Measurements from ENCODE around the gene CROCC2.
A peak's percentile ranks its signal among the peaks of the same experiment; 100 is the strongest.

CROCC2 gene

DNA sequence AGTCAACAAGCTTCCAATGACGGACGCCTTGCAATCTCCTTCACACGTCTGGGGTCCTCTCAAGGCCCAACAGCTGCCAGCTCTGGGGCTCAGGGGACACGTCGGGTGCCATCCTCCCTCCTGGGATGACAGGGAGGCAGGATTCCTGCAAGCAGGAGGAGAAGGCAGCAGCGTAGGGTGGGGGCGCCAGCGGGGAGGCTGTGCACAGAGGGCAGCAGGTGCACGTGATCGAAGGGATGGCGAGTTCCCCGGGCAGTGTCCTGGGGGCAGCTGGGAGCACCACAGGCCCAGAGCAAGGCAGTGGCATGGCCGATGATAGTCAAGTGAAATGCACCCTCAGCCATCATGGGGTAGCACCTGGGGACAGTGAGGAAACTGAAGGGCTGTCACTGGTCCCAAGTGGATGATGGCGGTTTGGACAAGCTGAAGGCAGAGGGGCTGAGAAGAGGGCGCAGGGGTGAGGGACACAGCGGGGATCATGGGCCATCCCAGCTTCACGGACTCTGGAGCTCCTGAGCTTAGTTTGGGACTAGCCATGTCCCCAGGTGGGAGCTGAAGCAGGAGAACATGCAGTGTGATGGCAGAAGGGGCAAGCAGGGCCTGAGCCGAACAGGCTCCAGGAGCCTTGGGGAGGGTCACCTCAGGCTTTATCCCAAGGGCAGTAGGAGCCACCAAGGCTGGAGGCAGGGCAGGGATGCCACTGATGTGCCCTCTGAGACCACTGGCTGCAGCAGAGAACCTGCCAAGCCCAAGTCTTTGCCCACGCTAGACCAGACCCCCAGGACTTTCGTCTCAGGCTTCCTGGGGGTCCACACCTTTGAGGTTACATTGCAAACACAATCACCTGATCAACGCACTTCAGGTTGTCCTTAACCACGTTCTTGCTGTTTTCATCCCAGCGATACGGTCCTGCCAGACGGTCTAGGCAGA is 76.0 kb downstream of the CROCC2 start:
- Histone ChIP-seq H3K27ac (ENCODE audit: low read depth, low read length) (no peak overlapping the region), H3K4me3 (ENCODE audit: low read length) (no peak overlapping the region), H3K36me3 (ENCODE audit: control insufficient read depth, low read length) (no peaks in the 10 kb centered on the region), H3K4me2 (ENCODE audit: low read length) (no peak overlapping the region), H4K20me1 (ENCODE audit: control insufficient read depth, insufficient read depth, low read depth, low read length) (no peaks in the 10 kb centered on the region), H3K79me2 (ENCODE audit: control insufficient read depth, low read length) (no peaks in the 10 kb centered on the region), H3F3A (ENCODE audit: control insufficient read depth, insufficient read depth) (no peaks in the 10 kb centered on the region), H3K9me2 (replicated peaks; ENCODE audit: control insufficient read depth, low read length) (no peaks in the 10 kb centered on the region), H3K9me3 (ENCODE audit: control insufficient read depth, insufficient read depth, low read length) (no peaks in the 10 kb centered on the region), H3K4me1 (ENCODE audit: control insufficient read depth, low read length) (peaks cover 5% of the 10 kb centered on the region), H3K27me3 (ENCODE audit: control insufficient read depth, low read length) (peaks cover 8% of the 10 kb centered on the region)
- TF ChIP-seq EZH2phosphoT487 (IDR thresholded peaks at IDR 0.05; ENCODE audit: borderline replicate concordance, low read length) (no peak), CTCF (IDR thresholded peaks at IDR 0.05; ENCODE audit: low read depth, low read length, poor library complexity, severe bottlenecking) (no peak)

DNA sequence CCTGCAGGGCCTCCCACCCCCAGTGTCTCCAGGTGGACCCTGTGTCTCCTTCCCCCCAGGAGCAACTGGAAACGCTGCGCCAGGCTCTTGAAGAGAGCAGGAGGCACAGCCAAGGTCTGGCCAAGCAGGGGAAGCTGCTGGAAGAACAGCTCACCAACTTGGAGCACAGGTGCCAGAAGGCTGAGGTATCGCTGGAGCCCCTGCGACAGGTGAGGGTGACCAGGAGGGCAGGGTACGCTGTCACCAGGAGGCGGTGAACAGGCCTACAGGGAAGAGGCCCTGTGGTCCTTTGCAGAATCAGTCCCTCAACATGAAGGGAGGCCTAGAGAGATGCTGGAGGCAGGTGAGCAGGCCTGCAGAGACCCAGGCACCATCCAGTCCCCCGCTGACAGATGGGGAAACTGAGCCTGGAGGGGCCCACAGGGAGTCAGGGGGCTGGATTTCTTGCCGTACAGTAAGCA is 76.7 kb downstream of the CROCC2 start:
- Histone ChIP-seq H3K27me3 (ENCODE audit: control insufficient read depth, low read length) (peaks cover 8% of the 10 kb centered on the region), H3K9me2 (replicated peaks; ENCODE audit: control insufficient read depth, low read length) (no peaks in the 10 kb centered on the region), H3K4me1 (ENCODE audit: control insufficient read depth, low read length) (peaks cover 12% of the 10 kb centered on the region), H3K9me3 (ENCODE audit: control insufficient read depth, insufficient read depth, low read length) (no peaks in the 10 kb centered on the region), H3K79me2 (ENCODE audit: control insufficient read depth, low read length) (no peaks in the 10 kb centered on the region), H3K4me2 (ENCODE audit: low read length) (no peak overlapping the region), H4K20me1 (ENCODE audit: control insufficient read depth, insufficient read depth, low read depth, low read length) (no peaks in the 10 kb centered on the region), H3K27ac (ENCODE audit: low read depth, low read length) (no peak overlapping the region), H3F3A (ENCODE audit: control insufficient read depth, insufficient read depth) (no peaks in the 10 kb centered on the region), H3K4me3 (ENCODE audit: low read length) (no peak overlapping the region), H3K36me3 (ENCODE audit: control insufficient read depth, low read length) (no peaks in the 10 kb centered on the region)
- TF ChIP-seq EZH2phosphoT487 (IDR thresholded peaks at IDR 0.05; ENCODE audit: borderline replicate concordance, low read length) = no peak
- no peak for TF ChIP-seq CTCF (IDR thresholded peaks at IDR 0.05; ENCODE audit: low read depth, low read length, poor library complexity, severe bottlenecking)

DNA sequence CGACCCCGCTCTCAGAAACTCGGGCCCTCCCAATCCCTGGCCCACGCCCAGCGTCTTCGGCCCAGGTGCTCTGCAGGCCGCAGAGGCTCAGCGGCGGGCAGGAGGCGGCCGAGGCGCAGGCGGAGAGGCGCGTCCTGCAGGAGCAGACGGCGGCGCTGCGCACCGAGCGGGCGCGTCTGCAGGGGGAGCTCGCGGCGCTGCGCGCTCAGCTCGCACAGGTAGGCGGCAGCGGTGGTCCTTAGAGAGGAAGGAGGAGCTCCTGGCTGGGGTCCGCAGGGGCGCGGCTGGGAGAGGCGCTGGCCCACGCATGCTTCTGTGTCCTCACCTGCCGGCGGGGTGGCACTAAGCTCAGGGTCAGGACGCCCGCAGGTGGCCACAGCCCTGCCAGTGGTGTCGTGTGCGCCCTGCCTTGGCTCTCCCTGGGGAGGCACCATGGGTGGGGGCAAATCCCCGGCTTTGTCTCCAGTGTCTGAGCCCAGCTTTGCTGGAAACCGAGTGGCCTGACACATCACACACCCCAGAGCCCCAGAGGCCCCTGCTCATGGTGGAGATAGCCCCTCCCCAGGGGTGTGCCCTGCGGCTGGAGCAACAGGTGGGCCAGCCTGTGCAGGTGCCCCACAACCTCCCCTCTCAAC is 77.3 kb downstream of the CROCC2 start:
- no peaks in the 10 kb centered on the region for H3K9me2 ChIP-seq (replicated peaks; ENCODE audit: control insufficient read depth, low read length)
- peaks cover 8% of the 10 kb centered on the region for H3K27me3 ChIP-seq (ENCODE audit: control insufficient read depth, low read length)
- H3K4me2 ChIP-seq (ENCODE audit: low read length) = 0 out of 2 replicates have a peak overlapping the region, but pooled peaks have one; percentile 16
- TF ChIP-seq CTCF (IDR thresholded peaks at IDR 0.05; ENCODE audit: low read depth, low read length, poor library complexity, severe bottlenecking) = peak; percentile 75
- no peak for TF ChIP-seq EZH2phosphoT487 (IDR thresholded peaks at IDR 0.05; ENCODE audit: borderline replicate concordance, low read length)
- H3K36me3 ChIP-seq (ENCODE audit: control insufficient read depth, low read length) = no peaks in the 10 kb centered on the region
- H3F3A ChIP-seq (ENCODE audit: control insufficient read depth, insufficient read depth) = no peaks in the 10 kb centered on the region
- peaks cover 12% of the 10 kb centered on the region for H3K4me1 ChIP-seq (ENCODE audit: control insufficient read depth, low read length)
- H4K20me1 ChIP-seq (ENCODE audit: control insufficient read depth, insufficient read depth, low read depth, low read length) = no peaks in the 10 kb centered on the region
- H3K4me3 ChIP-seq (ENCODE audit: low read length) = no peak overlapping the region
- no peak overlapping the region for H3K27ac ChIP-seq (ENCODE audit: low read depth, low read length)
- no peaks in the 10 kb centered on the region for H3K9me3 ChIP-seq (ENCODE audit: control insufficient read depth, insufficient read depth, low read length)
- no peaks in the 10 kb centered on the region for H3K79me2 ChIP-seq (ENCODE audit: control insufficient read depth, low read length)
